ENCODE measurements around the gene CTNNBL1. TPM values are rescaled to one million over a fixed set of nuclear protein-coding genes. Genes with fewer than 3 reads are reported as not detected.
A peak's percentile ranks its signal among the peaks of the same experiment; 100 is the strongest.

CTNNBL1 gene
- polyA plus RNA-seq, 6 donors from 2014 or later, result 102 to 200 (median 125) TPM

DNA sequence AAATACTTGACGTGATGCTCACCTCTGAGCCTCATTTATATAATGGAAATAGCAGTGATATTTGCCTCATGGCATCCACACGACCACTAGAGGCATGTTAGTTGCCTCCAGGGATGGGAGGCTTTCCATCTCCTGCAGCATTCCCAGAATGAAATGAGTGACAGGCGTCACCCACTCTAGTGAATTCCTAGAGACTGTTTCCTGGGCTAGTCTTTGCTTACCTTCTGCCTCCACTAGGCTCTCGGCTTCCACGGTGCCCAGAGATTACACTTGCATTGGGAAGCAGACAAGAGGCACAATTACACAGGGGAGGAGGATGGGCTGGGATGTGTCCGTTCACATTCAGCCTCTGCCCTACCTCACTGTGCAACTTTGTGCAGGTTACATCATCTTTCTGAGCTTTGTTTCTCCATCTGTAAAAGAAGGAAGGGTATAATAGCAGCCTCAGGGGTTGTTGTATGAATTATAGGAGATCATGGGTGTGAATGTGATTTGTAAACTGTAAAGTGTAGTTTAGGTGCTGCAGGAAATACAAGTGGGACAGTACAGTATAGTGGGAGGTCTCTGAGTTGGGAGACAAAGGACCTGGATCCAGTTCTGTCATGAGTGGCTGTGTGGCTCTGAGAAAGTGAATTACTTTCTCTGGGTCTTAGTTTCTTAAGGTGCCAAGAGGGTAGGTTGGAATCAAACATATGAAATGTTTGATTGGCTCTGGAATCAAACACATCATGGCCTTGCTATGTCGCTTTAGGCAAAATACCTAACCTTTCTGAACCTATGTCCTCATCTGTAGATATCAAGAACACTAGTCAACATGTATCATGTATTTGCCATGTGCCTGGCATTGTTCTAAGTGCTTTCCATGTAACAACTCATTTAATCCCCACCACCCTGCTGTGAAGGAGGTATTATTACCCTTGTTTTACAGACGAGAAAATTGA lies 205.5 kb downstream of the CTNNBL1 start:
- DNase-seq, result no peak
- no peak overlapping the region for H3K27ac Mint-ChIP-seq
- H3K9me3 Mint-ChIP-seq, result peaks cover 0 to 4% (median 2%) of the 10 kb centered on the region in 7 donors
- no peak for ATAC-seq (ENCODE audit: low read depth in 2 of 2)
- H3K4me1 Mint-ChIP-seq, result peaks cover 11 to 20% (median 19%) of the 10 kb centered on the region in 3 donors
- H3K27me3 Mint-ChIP-seq, result peaks cover 20 to 47% (median 44%) of the 10 kb centered on the region in 3 donors
- peak overlapping the region in 1 of 8 donors; percentile 61 for H3K4me3 Mint-ChIP-seq
- H3K36me3 Mint-ChIP-seq, result peaks cover 0 to 15% of the 10 kb centered on the region in 2 donors

DNA sequence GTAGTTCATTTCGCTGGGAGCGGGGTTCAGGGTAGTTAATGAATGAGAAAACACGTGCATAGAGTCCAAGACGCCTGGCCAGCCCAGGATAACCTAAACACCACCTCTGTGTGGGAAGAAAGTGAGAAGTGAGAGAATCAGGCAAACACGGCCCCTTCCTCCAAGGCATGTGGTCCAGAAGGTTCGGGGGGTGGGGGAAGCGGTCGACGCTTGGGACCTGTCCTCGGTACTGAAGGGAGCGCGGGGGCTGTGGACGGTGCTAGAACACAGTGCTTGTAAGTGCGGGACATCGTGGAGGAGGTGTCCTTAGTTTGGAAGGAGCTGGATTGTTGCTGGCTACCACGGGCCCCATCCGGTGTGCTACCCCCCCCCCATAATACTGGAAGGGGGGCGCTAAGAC lies 207.4 kb downstream of the CTNNBL1 start:
- peak overlapping the region in 5 of 8 donors; percentile 12 to 80 (median 32) for H3K4me3 Mint-ChIP-seq

DNA sequence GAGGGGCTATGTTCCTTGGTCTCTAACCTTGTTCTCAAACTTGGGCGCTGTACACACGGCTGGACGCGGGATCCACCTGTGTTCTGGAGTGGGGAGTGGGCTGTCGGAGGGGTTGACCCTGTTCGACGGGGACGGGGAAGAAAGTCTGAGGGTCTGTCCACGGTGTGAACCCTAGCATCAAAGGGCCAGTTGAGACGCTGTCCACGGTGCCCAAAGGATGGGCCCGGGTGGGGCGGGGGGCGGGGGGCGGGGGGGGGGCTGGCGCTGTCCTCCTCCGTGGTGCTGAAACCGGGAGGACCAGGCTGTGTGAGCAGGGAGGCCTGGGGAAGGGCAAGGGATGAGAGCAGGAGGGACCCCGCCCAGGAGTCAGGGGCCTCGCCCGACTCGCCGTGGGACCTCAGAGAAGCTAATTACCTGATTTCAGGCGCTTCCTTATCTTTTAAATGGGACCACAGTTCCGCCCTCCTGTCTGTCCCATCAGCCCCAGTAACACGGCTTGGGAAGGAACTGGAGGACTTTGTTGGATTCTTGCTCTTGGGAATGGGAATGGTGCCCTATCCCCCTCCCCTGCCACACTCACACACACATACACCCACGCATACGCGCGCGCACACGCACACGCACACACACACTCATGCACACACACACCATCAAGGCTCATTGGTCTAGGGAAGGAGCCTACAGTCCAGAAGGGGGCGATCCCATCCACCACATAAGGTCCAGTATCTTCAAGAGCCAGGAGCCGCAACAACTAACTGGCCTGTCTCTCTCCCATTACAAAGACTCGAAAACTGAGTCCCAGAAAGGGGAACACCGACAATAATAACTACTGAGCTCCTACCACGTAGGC lies 208.0 kb downstream of the CTNNBL1 start:
- Mint-ChIP-seq H3K4me1 (peaks cover 11 to 20% (median 19%) of the 10 kb centered on the region in 3 donors), H3K27me3 (peaks cover 38 to 69% (median 69%) of the 10 kb centered on the region in 3 donors), H3K9me3 (peaks cover 0 to 4% (median 2%) of the 10 kb centered on the region in 7 donors), H3K4me3 (peak overlapping the region; percentile 35 to 86 (median 54)), H3K36me3 (peaks cover 0 to 15% of the 10 kb centered on the region in 2 donors), H3K27ac (peak overlapping the region in 2 of 6 donors; percentile 52 to 61)
- ATAC-seq (ENCODE audit: low read depth in 2 of 2) (peak in 1 of 2 donors; percentile 23), DNase-seq (no peak)

More for the DNA sequence above, 207.4 kb downstream of the CTNNBL1 start:
- peaks cover 0 to 15% of the 10 kb centered on the region in 2 donors for H3K36me3 Mint-ChIP-seq
- H3K9me3 Mint-ChIP-seq, result peaks cover 0 to 4% (median 2%) of the 10 kb centered on the region in 7 donors
- DNase-seq, result no peak
- peaks cover 11 to 20% (median 19%) of the 10 kb centered on the region in 3 donors for H3K4me1 Mint-ChIP-seq
- peaks cover 32 to 66% (median 63%) of the 10 kb centered on the region in 3 donors for H3K27me3 Mint-ChIP-seq
- peak overlapping the region in 2 of 6 donors; percentile 20 to 70 for H3K27ac Mint-ChIP-seq
- ATAC-seq (ENCODE audit: low read depth in 2 of 2), result no peak

DNA sequence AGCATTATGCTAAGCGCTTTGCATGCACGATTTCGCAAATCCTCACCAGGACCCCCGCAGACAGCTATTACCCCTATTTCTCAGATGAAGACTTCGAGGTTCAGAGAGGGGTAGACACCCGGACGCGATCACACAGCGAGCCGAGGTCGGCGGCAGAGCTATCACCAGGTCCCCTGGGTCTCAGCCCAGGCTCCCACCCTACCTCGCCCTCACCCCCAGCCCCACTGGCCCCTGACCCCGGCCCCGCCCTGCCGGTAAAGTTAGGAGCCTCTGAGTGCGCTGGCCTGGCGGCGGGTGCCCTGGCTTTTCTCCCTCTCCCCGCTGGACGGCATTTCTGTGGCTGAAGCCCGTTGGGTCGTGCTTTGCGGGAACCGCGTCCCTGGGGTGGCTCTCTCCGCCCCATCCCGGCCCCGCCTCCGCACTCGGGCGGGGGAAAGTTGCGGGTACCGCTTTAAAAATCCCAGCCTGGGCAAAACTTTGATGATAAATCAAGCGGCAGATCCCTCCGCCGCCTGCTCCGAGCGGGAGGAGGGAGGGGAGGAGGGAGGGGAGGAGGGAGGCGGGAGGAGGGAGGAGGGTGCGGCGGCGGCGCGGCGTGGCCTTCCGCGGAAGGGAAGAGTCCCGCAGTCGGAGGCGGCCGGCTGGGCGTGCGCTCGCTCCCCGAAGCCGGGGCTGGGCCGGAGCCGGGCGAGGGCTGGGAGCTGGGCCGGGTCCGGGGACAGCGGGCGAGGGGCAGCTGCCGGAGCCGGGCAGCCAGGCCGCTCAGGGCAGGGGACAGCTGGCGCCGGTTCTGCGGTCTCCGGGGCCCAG lies 208.9 kb downstream of the CTNNBL1 start, which contains the start of gene VSTM2L:
Gene VSTM2L (plus strand): TSS at position 624 of the 810 bp plus-strand sequence. CDS start 224 bp downstream, outside the sequence.
- ATAC-seq (ENCODE audit: low read depth in 2 of 2) (peak in 1 of 2 donors; percentile 21), DNase-seq (no peak)
- Mint-ChIP-seq H3K36me3 (peaks cover 0 to 15% of the 10 kb centered on the region in 2 donors), H3K27me3 (peaks cover 46 to 77% (median 74%) of the 10 kb centered on the region in 3 donors), H3K4me1 (peaks cover 11 to 20% (median 19%) of the 10 kb centered on the region in 3 donors), H3K9me3 (peaks cover 0 to 4% (median 2%) of the 10 kb centered on the region in 7 donors), H3K4me3 (peak within 1 kb of the TSS; percentile 67 to 92 (median 87)), H3K27ac (peak within 1 kb of the TSS in 4 of 6 donors; percentile 41 to 86 (median 72))

DNA sequence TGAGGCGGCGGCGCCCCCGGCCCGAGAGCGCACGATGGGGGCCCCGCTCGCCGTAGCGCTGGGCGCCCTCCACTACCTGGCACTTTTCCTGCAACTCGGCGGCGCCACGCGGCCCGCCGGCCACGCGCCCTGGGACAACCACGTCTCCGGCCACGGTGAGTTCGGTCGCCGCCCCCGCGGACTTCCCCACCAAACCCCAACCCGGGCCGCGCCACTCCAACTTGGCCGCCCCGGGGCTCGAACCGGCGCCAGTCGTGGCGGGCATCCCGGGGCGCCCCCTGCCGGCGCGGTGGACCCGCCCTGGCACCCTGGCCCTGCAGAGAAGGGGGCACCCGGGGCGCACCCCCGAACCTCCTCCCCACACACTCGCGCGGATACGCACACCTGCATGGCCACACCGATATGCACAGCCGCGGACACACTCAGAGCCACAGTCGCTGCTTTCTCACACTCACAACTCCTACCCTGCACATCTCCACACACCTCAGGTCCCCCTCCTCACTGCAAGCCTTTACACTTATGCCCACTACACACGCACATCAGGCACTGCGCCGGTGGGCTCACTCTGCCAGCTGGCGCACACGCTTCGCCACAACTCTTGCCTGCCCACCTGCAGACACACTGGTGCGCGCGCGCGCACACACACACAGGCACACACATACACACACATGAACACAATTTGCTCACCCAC lies 209.6 kb downstream of the CTNNBL1 start:
- H3K27ac Mint-ChIP-seq, result peak overlapping the region in 3 of 6 donors; percentile 41 to 86 (median 84)
- peaks cover 11 to 20% (median 19%) of the 10 kb centered on the region in 3 donors for H3K4me1 Mint-ChIP-seq
- no peak for DNase-seq
- peaks cover 0 to 17% of the 10 kb centered on the region in 2 donors for H3K36me3 Mint-ChIP-seq
- H3K9me3 Mint-ChIP-seq, result peaks cover 0 to 4% (median 2%) of the 10 kb centered on the region in 7 donors
- H3K27me3 Mint-ChIP-seq, result peaks cover 49 to 85% (median 82%) of the 10 kb centered on the region in 3 donors
- peak; percentile 30 to 33 for ATAC-seq (ENCODE audit: low read depth in 2 of 2)
- H3K4me3 Mint-ChIP-seq, result peak overlapping the region; percentile 67 to 92 (median 87)

DNA sequence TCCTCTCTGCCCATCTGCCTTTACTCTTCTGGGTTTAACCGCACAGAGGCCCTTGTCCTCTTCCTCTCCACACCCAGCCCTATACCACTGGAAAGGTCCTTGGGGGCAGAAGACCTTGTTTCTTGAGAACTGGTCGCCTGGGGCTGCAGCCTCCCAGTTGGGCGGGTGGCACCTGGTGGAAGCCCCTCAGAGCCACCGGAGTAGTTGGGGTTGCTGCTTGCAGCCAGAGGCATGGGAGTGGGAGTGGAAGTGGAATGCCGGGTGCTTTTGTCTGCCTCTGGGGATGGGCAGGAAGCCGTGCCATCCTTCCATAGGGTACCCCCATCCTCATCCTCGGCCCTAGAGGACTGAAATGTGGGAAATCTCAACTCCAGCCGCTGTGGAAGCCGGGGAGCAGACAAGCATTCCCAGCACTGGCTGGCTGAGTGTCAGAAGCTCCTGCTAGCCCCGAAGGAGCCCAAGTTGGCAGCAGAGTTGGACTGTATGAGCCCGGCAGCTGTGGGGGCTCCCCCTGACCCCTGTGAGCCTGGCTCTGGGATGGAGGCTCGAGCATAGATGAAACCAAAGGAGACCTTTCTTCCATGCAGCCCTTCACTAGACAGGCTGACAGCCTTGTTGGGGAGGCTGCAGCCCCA lies 210.3 kb downstream of the CTNNBL1 start:
- H3K27ac Mint-ChIP-seq, result no peak overlapping the region
- peaks cover 0 to 23% of the 10 kb centered on the region in 2 donors for H3K36me3 Mint-ChIP-seq
- H3K27me3 Mint-ChIP-seq, result peaks cover 54 to 90% (median 86%) of the 10 kb centered on the region in 3 donors
- ATAC-seq (ENCODE audit: low read depth in 2 of 2) (no peak), DNase-seq (no peak)
- peak overlapping the region; percentile 66 to 92 (median 82) for H3K4me3 Mint-ChIP-seq
- peaks cover 11 to 20% (median 19%) of the 10 kb centered on the region in 3 donors for H3K4me1 Mint-ChIP-seq
- H3K9me3 Mint-ChIP-seq, result peaks cover 0 to 4% (median 2%) of the 10 kb centered on the region in 7 donors

DNA sequence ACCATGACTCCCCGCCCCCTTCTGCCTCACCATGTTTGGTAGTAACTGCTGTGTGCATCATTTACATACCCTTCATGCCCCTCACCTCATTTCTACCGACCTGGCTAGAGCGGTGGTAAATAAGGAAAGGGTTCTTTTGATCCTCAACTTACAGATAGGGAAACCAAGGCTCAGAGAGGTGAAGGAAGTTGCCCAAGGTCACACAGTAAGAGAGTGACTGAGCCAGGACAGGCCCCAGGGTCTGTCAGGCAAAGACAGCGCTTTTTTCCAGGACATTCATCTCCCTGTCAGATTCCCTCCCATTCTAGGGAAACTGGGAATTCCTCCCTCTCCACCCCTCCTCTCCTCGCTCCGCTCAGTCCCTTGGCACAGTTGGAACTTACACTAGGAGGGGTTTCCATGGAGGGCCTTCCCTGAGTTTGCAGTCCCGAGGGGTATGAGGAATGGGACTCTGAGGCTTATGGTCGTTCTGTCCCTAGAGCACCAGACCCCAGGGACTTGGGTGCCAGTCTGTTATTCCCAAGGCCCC lies 211.1 kb downstream of the CTNNBL1 start:
- Mint-ChIP-seq H3K27ac (no peak overlapping the region), H3K4me3 (peak overlapping the region in 3 of 8 donors; percentile 33 to 73 (median 67)), H3K9me3 (peaks cover 0 to 4% (median 2%) of the 10 kb centered on the region in 7 donors), H3K36me3 (peaks cover 0 to 23% of the 10 kb centered on the region in 2 donors), H3K4me1 (peaks cover 11 to 20% (median 19%) of the 10 kb centered on the region in 3 donors), H3K27me3 (peaks cover 55 to 90% (median 85%) of the 10 kb centered on the region in 3 donors)
- ATAC-seq (ENCODE audit: low read depth in 2 of 2) (no peak), DNase-seq (no peak)

DNA sequence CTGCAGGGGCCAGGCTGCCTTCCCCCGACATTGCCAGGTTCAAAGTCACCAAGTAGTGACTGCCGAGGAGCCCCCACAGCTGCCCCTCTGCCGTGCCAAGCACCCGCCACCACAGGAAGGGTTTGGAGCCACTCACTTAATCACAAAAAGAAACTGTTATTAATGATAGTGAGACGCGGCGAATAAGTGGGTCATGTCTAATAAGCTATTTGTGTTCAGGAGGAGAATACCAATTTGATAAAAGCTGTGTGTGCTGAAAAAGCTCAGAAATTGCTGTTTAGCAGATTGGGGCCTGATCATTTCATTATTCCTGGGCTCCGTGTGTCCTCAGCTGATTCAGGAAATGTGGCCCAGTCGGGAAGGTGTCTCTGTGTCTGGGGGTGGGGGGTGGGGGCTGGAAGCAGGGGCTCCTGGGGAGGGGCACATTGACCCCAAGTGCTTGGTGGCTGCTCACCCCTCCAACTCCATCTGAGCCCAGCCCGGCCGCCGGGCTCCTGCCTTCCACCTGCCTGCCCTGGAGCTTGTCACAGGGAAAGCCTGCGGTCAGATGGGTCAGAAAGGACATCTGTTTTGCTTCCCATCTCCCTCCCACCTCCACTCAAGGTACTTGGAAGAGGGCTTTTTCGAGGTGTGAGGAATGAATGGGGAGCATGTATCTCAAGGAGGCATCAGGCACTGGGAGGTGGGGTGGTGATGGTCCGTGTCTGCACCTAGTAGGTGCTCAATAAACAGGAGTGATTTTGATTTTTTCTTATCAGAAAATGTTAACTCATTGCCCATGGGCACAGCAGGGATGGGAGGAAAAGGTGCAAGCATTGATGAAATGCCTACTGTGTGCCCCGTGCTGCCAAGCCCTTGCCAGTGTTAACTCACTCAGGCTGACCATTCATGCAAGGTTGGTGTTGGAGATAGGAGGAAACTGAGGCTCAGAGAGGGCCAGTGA lies 212.1 kb downstream of the CTNNBL1 start:
- Mint-ChIP-seq H3K9me3 (peaks cover 0 to 4% (median 2%) of the 10 kb centered on the region in 7 donors), H3K27ac (no peak overlapping the region), H3K4me1 (peaks cover 11 to 19% (median 18%) of the 10 kb centered on the region in 3 donors), H3K36me3 (peaks cover 0 to 21% of the 10 kb centered on the region in 2 donors), H3K27me3 (peaks cover 54 to 93% (median 86%) of the 10 kb centered on the region in 3 donors), H3K4me3 (no peak overlapping the region)
- DNase-seq (no peak), ATAC-seq (ENCODE audit: low read depth in 2 of 2) (no peak)

DNA sequence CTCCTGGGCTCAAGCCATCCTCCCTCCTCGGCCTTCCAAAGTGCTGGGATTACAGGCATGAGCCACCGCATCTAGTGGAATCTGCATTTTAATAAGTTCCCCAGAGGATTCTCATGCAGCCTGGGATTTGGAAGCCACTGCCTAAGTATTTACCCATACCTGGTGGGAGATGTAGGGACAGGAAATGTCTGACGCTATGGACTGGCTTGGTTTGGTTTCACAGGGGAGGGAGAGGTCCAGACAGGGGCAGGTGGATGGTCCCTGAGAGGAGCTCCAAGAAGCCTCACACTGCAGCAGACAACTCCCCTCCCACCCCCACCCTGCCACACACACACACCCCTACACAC lies 213.5 kb downstream of the CTNNBL1 start:
- Mint-ChIP-seq H3K27ac (no peak overlapping the region), H3K4me3 (no peak overlapping the region), H3K27me3 (peaks cover 44 to 91% (median 82%) of the 10 kb centered on the region in 3 donors), H3K9me3 (peaks cover 0 to 3% (median 0%) of the 10 kb centered on the region in 7 donors), H3K36me3 (peaks cover 0 to 15% of the 10 kb centered on the region in 2 donors), H3K4me1 (peaks cover 10 to 15% (median 12%) of the 10 kb centered on the region in 3 donors)
- no peak for ATAC-seq (ENCODE audit: low read depth in 2 of 2)
- no peak for DNase-seq

DNA sequence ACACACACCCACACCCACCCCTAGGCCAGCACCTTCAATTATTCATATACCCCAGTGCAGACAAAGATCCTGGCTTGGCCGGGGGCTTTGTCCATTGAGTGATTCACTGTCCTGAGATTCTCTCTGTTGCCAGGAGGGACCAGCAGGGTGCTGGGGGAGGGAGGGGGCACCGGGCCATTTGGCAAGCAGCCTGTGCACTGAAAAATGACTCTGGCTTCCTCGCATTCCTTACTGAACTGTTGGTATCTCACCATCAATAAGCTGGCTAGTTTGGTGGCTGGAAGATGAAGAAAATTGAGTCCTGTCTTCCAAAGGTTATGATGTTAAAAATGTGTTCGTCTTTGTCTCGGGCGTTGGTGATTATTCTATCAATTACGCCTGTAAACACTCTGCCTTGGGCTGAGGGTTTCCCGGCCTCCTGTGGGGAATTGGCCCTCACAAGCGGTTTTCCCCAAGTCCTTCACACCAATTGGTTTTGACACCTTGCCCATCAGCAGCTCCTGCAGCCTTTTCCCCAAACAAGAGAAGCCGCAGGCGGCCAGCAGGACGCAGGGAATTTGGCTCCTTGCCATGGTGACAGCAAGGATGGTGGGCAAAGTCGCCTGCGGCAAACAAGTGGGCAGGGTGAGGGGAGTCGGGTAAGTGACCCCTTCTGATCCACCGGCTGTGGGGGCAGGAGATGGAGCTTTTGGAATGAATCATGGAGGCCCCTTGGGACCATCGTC lies 214.0 kb downstream of the CTNNBL1 start:
- H3K36me3 Mint-ChIP-seq, result peaks cover 0 to 15% of the 10 kb centered on the region in 2 donors
- peaks cover 47 to 94% (median 85%) of the 10 kb centered on the region in 3 donors for H3K27me3 Mint-ChIP-seq
- H3K4me3 Mint-ChIP-seq, result no peak overlapping the region
- DNase-seq, result no peak
- ATAC-seq (ENCODE audit: low read depth in 2 of 2), result no peak
- peaks cover 0 to 3% (median 0%) of the 10 kb centered on the region in 7 donors for H3K9me3 Mint-ChIP-seq
- peak overlapping the region in 1 of 6 donors; percentile 15 for H3K27ac Mint-ChIP-seq
- H3K4me1 Mint-ChIP-seq, result peaks cover 8 to 15% (median 13%) of the 10 kb centered on the region in 3 donors

Measured in naive B cell (primary cell).